Vagina (tissue), 2 donors: ENCODE data around the gene PROSER2.

Source experiments
- CTCF ChIP-seq, 3 experiments: fragments of 450-650 bp in 2 of 3; fragments of 200-600 bp in 1 of 3; sonication (generic) in 1 of 3; IDR thresholded peaks; one replicate each; pipeline ENCODE4 v1.5.1; 2017 to 2019; ENCODE audit warnings: antibody characterized with exemption in 3 of 3, mild to moderate bottlenecking in 2 of 3, moderate library complexity in 2 of 3
- POLR2A ChIP-seq, 2 donors: fragments of 450-650 bp; IDR thresholded peaks; one replicate each; pipeline ENCODE4 v1.6.1; 2017; ENCODE audit warnings: antibody characterized with exemption in 2 of 2, mild to moderate bottlenecking in 2 of 2, moderate library complexity in 2 of 2

DNA sequence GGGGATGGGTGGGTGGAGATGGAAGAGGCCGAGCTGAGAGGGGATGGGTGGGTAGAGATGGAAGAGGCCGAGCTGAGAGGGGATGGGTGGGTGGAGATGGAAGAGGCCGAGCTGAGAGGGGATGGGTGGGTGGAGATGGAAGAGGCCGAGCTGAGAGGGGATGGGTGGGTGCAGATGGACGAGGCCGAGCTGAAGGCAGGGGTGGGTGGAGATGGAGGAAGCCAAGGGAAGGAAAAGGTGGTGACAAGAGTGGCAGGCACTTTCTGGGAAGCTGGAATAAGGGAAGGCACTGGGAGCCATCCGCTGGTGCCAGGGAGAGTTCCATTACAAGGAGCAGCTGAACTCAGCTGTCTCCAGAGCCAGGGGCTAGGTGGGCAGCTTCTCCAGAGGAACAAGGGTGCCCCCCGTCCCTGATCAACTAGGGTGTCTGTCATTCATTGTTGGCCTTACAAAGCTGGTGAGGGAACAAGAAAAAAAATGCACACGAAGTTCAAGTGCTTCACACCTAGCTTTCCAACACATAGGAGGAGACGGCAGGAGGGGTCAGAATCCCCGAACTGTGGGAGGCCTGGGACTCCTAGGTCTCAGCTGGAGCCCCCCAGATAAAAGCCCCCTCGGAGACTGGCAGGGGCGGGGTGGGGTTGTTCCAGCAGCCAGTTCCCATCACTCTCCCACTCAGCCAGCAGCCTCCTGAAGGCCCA, 62.4 kb downstream of the PROSER2 start:
- no peak for TF ChIP-seq CTCF (IDR thresholded peaks at IDR 0.05)
- no peak for TF ChIP-seq POLR2A (IDR thresholded peaks at IDR 0.05)
